MM.1S (cell line): ENCODE measurements around the gene BSDC1.

Source experiments
- EZH2 ChIP-seq: fragments of 300-600 bp; sonication (generic); optimal IDR thresholded peaks from 2 replicates; pipeline ENCODE3; 2017; ENCODE audit warnings: low read depth, mild to moderate bottlenecking, antibody characterized with exemption, low read length, mixed read lengths
- EZH2phosphoT487 ChIP-seq: fragments of 300-600 bp; sonication (generic); IDR thresholded peaks from 2 replicates; pipeline ENCODE4 v1.6.1; 2018; ENCODE audit warnings: antibody characterized with exemption, low read length
- TF ChIP-seq, protein P1 (sequence below): fragments of 300-600 bp; sonication (generic); IDR thresholded peaks from 2 replicates; pipeline ENCODE4 v1.5.1; 2016; ENCODE audit warnings: antibody characterized with exemption, low read length, mixed read lengths

DNA sequence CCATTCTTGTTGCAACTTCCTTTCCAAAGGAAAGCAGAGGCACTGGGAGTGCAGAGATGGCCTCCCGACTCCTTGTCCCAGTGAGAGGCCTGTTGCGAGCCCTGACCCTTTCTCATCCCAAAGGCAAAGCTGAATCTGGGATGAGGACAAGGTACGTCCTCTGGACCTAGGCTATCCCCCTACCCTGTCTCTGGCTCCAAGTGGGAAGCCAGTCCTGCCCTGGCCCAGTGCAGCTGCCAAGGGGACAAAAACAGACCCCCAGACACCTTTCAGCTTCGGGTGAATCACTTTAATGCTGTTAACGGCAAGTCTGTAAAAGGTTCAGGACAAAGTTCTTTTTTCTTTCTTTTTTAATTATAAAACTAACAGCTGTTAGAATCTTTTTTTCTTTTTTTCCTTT lies 29.4 kb downstream of the BSDC1 start:
- TF ChIP-seq EZH2 (no peak), EZH2phosphoT487 (no peak)
- TF ChIP-seq, protein P1, sequence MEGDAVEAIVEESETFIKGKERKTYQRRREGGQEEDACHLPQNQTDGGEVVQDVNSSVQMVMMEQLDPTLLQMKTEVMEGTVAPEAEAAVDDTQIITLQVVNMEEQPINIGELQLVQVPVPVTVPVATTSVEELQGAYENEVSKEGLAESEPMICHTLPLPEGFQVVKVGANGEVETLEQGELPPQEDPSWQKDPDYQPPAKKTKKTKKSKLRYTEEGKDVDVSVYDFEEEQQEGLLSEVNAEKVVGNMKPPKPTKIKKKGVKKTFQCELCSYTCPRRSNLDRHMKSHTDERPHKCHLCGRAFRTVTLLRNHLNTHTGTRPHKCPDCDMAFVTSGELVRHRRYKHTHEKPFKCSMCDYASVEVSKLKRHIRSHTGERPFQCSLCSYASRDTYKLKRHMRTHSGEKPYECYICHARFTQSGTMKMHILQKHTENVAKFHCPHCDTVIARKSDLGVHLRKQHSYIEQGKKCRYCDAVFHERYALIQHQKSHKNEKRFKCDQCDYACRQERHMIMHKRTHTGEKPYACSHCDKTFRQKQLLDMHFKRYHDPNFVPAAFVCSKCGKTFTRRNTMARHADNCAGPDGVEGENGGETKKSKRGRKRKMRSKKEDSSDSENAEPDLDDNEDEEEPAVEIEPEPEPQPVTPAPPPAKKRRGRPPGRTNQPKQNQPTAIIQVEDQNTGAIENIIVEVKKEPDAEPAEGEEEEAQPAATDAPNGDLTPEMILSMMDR, result no peak
